Tibial nerve (tissue), 3 donors: ENCODE measurements around the gene EFNA5.

Experiments used
- POLR2A ChIP-seq, 2 donors: fragments of 450-650 bp; IDR thresholded peaks; one replicate each; pipeline ENCODE4 v1.6.1; 2017; ENCODE audit warnings: antibody characterized with exemption in 2 of 2, mild to moderate bottlenecking in 2 of 2, moderate library complexity in 2 of 2
- TF ChIP-seq, protein P1 (sequence below), 5 experiments: fragments of 200-600 bp in 3 of 5; fragments of 450-650 bp in 2 of 5; sonication (generic) in 3 of 5; IDR thresholded peaks; one replicate each; pipeline ENCODE4 v1.5.1; 2016 to 2019; ENCODE audit warnings: antibody characterized with exemption in 5 of 5, mild to moderate bottlenecking in 3 of 5, moderate library complexity in 2 of 5

DNA sequence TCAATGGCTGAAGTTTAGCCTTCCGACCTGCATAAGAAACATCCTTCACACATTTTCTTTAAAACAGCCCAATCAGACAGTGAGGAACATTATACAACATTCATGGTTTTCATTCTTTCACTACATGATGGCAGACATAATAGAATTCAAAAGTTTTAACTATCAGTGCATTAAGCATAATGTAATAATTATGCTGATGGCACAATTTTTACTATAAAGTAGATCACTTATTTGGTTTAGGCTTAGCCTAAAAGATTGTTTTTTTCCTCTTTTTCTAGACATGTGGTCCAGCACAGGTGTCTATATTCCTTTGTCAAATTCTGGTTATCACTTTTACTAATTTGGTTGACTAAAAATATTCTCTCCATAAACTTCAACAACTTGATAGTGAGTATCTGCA lies 46.5 kb downstream of the EFNA5 start:
- TF ChIP-seq, protein P1, sequence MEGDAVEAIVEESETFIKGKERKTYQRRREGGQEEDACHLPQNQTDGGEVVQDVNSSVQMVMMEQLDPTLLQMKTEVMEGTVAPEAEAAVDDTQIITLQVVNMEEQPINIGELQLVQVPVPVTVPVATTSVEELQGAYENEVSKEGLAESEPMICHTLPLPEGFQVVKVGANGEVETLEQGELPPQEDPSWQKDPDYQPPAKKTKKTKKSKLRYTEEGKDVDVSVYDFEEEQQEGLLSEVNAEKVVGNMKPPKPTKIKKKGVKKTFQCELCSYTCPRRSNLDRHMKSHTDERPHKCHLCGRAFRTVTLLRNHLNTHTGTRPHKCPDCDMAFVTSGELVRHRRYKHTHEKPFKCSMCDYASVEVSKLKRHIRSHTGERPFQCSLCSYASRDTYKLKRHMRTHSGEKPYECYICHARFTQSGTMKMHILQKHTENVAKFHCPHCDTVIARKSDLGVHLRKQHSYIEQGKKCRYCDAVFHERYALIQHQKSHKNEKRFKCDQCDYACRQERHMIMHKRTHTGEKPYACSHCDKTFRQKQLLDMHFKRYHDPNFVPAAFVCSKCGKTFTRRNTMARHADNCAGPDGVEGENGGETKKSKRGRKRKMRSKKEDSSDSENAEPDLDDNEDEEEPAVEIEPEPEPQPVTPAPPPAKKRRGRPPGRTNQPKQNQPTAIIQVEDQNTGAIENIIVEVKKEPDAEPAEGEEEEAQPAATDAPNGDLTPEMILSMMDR (IDR thresholded peaks at IDR 0.05), result no peak
- no peak for TF ChIP-seq POLR2A (IDR thresholded peaks at IDR 0.05)
